ENCODE results near the gene EP300.

- TF ChIP-seq CTCF (IDR thresholded peaks at IDR 0.05) (no peak), POLR2A (IDR thresholded peaks at IDR 0.05) (no peak)
Measured at GRCh38 chr22:41177040-41177621, 84.7 kb downstream of the EP300 start.
